Astrocyte of the hippocampus (primary cell): ENCODE measurements around the gene TMEM212.

Source experiments
- DNase-seq: peaks from one replicate; pipeline ENCODE4 v3.0.0; 2011; ENCODE audit warnings: low read depth, low spot score

TMEM212 gene

GRCh38 chr3:171834461-171834801 lies 8.7 kb upstream of the TMEM212 start:
- DNase-seq: no peak

DNA sequence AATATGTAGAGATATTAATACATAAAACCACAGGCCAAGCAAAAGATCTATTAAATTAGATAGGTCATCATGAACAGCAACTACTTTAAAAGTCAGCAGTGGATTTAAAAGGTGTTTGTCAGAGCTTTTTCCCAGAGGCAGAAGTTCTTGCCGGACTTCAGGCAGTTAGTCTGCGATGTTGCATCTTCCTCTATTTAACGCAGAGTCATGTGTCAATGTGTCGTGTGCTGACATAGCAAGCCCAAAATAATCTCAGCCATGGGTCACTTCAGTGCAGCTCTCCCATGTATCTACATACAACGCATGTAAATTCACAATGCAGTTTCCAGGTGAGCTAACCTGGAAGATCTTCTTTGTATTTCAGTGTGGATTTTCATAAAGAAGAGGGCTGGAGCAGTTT lies 8.0 kb upstream of the TMEM212 start:
- DNase-seq: no peak

- no peak for DNase-seq
Measured at GRCh38 chr3:171835613-171836012, 7.5 kb upstream of the TMEM212 start.

GRCh38 chr3:171836855-171837254 lies 6.3 kb upstream of the TMEM212 start:
- DNase-seq: no peak

- no peak for DNase-seq
Measured at GRCh38 chr3:171837698-171838097, 5.5 kb upstream of the TMEM212 start.

DNA sequence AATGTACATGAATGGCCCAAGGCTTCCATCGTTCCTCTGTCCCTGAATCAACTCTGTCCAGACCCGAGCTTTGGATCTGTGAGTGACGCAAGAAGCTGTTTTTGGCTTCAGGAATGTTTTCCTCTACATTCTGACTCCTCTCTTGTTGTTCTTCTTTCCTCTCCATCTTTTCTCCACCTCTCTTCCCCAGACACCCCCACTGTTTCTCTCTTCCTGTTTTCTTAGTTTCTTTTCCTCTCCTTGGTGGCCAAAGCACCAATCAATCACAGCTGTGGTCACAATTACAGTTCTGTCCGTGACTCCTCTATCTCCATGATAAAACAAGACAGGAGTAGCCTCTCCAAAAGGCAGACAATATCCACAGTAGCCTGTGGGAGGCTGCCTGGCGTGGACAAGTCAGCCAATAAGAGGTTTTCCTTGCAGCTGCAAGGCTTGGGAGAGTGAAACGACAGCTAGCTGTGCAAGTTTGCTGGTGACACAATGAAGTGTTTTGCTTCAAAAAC lies 4.9 kb upstream of the TMEM212 start:
- DNase-seq: peak; percentile 62

DNA sequence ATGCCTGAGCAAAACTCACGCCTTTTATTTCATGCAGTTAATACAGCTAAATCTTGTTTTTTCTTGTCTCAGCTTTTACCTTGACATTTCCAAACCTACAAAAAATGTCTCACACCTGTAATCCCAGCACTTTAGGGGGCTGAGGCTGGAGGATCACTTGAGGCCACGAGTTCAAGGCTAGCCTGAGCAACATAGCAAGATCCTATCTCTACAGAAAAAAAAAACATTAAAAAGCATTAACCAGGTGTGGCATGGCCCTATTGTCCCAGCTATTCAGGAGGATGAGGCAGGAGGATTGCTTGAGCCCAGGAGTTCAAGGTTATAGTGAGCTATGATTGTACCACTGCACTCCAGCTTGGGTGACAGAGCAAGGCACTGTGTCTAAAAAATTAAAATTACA lies 3.9 kb upstream of the TMEM212 start:
- DNase-seq: no peak

- no peak for DNase-seq
Measured at GRCh38 chr3:171840445-171840810, 2.7 kb upstream of the TMEM212 start.

GRCh38 chr3:171840811-171841619 lies 2.1 kb upstream of the TMEM212 start:
- DNase-seq: no peak

- peak; percentile 54 for DNase-seq
Measured at GRCh38 chr3:171841620-171842000, 1.5 kb upstream of the TMEM212 start.

- no peak for DNase-seq
Measured at GRCh38 chr3:171844873-171845272, 1.7 kb downstream of the TMEM212 start.

DNA sequence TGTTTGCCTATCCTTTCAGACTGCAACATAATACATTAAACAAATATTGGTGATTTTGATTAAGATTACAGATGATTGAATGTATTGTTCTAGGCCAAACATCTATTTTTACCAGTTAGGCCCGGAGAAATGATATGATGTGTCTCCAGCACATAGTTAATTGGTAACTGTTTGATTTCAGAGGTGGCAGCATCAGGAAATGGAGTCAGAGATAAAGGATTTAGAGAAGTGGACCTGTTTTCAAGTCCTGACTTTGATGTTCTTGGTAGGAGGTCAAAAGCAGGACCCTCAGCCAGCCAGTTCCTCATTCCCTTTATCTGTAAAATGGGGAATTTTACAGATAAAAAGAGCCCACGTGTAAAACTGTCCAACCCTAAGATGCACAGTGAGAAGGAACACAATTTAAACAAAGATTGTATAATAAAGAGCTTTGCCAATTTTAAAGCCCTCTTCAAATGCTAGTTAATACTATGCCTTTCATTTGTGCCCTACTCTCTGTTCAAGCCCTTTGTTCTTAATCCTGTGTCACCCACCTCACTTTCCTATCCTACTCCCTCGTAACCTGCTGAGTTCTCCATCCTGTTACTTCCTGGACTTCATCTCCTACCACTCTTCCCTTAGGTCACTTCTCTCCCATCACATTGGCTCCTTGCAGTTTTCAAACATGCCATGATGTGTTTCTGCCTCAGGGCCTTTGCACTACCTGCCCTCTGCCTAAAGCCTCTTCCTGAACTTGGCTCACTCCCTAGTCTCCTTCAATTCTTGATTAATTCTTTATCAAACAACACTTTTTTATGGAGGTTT lies 2.5 kb downstream of the TMEM212 start:
- no peak for DNase-seq

- DNase-seq: peak; percentile 54
Measured at GRCh38 chr3:171846597-171846996, 3.4 kb downstream of the TMEM212 start.

- DNase-seq: no peak
Measured at GRCh38 chr3:171847133-171847532, 4.0 kb downstream of the TMEM212 start.

DNA sequence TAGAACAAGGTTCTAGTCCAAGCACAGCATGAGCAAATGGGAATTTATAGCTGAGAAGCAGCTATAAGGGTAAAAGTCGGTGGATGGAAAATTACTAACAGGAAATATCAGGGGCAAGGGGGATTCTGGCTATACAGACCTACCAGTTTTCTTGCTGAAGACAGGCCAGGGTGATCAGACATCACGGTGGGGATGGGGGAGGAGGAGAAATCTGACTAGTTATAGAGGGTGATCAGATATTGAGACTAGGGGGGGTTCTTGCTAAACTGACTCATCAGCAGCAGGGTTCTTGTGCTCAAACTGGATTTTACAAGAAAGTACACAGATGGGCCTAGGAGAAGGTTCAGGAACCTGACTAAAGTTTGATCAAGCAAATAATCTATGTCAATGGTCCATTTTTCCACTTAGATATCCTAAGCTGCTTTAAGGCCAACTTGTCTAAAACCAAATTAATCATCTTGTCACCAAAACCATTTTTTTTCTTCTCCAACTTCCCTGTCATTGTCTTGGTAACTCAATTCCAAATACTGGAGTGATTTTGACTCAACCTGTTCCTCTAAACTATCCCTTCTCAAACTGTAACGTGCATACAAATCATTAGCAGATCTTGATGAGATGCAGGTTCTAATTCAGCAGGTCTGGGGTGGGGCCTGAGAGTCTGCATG lies 4.6 kb downstream of the TMEM212 start:
- DNase-seq: no peak

- DNase-seq: no peak
Measured at GRCh38 chr3:171849617-171850319, 6.6 kb downstream of the TMEM212 start.

- no peak for DNase-seq
Measured at GRCh38 chr3:171850320-171850959, 7.3 kb downstream of the TMEM212 start.

DNA sequence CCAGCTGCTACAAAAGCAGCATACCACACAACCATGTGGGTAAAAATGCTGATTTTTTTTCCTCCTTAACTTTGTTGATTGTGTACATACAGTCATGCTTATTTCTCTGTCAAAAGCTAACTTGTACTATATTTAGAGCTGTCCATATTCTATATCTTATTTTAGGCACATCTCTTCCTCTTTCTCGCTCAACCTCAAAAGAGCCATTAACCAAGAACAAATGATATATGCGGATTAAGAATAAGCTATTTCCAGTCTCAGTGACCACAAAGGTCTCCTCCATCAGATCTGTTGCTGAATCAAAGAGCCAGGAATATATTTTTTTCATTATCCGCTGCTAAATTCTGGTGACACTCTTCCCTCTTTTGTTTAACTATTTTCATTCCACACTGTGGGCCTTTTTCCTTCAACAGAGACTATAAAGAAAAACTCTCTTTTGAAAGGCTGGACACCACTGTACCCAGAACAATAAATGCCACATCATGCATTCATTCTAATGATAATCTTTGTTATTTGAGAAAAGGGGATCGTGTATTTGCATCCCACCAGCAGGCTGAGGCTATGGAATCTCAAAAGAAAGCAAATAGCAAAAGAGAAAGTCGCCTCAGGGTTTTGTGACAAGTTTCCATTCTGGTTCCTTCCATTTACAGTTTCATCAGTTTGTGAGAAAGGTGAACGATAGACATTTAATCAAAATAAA lies 8.0 kb downstream of the TMEM212 start:
- DNase-seq: no peak

DNA sequence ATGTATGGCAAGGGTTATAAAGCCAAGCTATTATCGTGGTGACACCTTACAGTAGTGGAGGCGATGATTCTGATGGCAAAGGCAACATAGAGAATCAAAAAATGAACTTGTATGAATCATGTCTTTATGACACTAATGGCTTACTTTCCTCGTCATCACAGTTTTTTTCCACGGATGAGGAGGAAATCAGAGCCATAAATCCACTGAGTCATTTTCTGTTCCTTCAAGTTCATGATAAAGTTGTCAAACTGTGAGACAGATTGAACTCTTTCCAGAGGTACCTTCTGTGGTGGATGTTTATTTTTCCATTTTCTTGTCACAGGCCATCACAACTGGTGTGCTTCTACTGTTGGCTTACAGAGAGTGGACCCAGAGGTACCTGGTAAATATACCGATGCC lies 8.5 kb downstream of the TMEM212 start:
- peak; percentile 41 for DNase-seq

DNA sequence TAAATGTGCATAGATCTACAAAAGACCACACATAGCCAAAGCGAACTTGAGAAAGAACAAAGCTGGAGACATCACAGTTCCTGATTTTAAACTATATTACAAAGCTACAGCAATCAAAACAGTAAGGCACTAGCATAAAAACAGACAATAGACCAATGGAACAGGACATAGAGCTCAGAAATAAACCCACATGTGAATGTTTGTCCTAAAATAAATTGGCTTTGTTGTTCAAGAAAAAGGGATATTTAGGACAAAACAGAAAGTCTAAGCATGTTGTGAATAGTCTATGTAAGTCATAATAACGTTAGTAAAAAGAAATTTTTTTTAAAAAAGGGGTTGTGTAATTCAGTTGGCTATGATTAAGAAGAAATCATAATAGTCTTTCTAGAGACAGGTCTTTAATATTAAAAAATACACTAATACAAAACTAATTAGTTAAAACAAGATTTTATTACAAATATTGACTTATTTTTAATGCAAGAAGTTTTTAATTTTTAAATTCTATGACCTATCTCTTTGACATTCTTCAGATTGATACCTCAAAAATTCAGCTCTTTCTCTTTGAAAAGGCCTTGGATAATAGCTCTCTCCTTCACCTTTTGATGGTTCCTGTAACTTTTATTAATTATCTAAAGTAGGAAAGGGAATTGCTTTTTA lies 11.6 kb downstream of the TMEM212 start:
- no peak for DNase-seq
